SW 1271 (cell line): ENCODE measurements around the gene KCNJ15.

ENCODE experiments used
- DNase-seq, 2 experiments: peaks; one replicate each; lab custom pipeline; 2025; lab: John Stamatoyannopoulos, UW

The KCNJ15 gene

GRCh38 chr21:38355992-38356781 lies 99.4 kb downstream of the KCNJ15 start:
- peak; percentile 7 to 19 for DNase-seq
